HUDEP-2 (cell line): ENCODE data around the gene MAGEA12.
"Not testable (repeated sequence)": the region's sequence is repeated elsewhere in the genome, so short reads cannot be mapped to it uniquely, and the experiment has no call there.

ENCODE experiments used
- DNase-seq, 76 experiments: peaks; one replicate each; lab custom pipeline; 2025; ENCODE audit not compliant: unreplicated experiment in 76 of 76; lab: John Stamatoyannopoulos, UW

MAGEA12 gene

GRCh38 chrX:152761582-152761981, 28.0 kb downstream of the MAGEA12 start:
- not testable (repeated sequence) for DNase-seq

DNA sequence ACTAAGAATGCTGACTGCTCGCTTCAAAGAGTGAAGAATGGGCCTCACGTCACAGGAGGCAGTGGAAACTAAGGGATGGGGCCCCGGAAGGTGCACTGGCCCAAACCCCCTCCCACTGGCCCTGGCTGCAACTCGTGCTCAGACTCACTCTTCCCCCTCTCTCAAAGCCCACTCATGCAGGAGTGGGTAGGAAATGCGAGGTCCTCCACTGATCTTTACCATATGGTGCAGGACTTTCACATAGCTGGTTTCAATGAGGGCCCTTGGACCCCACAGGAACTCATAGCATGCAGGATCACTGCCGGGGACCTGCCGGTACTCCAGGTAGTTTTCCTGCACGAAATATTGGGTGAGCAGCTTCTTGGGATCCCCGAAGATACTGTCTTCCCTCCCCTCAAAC, 33.0 kb downstream of the MAGEA12 start:
- DNase-seq = not testable (repeated sequence)

DNA sequence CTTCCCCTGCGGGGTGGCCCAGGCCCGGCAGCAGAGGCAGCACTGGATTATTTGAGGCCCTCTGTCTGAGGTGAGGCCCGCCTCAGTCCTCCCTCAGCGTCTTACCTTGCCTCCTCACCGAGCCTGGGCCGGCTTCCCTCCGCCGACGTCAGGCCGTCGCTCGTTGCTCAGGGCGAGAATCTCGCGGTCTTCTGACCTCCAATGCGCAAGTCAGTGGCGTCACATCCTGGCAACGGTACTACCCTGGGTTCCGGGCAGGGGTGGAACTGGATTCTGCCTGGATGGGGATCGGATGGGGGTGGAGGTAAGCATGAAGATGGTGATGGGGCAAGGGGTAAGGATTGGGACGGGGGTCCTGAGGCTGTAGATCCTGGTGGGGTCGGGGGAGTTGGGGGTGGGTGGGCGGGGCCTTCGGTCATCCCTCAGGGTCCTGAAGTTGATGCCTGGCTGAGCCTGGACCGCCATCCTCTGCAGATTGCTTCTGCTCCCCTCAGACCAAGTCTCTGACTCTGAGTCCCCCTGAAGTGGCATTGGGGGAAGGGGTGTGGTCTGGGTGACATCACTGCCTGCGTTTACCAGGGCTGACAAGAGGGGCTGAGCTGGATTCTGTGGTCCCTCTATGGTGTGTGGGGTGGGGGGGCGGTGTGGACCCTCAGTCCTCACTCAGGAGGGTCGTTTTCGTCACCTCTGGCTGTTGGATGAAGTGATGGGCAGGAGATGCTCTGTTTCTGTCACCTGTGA, 36.2 kb downstream of the MAGEA12 start, which contains the start of gene MAGEA6:
Gene MAGEA6, minus strand, starts transcription at position 141 of the 741 bp plus-strand sequence. CDS start 2,039 bp downstream, outside the sequence.
- not testable (repeated sequence) for DNase-seq

DNA sequence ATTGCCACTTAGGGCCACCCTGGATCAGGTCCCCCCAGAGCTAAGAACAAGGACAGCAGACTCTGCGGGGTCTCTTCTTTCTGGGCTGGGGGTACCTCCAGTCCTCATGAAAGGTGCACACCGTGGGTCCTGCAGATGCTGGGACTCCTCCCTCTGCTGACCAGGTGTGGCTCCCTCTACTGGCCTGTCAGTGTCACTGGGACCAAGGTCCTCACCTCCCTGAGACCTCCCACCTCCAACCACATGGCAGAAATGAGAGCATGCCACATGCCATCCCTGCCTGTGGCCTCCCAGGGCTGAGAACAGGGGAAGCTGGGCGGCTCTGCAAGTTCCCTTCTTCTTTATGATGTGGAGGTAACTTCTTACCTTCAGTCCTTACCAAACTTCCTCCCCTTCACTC, 53.5 kb downstream of the MAGEA12 start:
- not testable (repeated sequence) for DNase-seq
